ENCODE measurements around the gene PTPN4.

DNA sequence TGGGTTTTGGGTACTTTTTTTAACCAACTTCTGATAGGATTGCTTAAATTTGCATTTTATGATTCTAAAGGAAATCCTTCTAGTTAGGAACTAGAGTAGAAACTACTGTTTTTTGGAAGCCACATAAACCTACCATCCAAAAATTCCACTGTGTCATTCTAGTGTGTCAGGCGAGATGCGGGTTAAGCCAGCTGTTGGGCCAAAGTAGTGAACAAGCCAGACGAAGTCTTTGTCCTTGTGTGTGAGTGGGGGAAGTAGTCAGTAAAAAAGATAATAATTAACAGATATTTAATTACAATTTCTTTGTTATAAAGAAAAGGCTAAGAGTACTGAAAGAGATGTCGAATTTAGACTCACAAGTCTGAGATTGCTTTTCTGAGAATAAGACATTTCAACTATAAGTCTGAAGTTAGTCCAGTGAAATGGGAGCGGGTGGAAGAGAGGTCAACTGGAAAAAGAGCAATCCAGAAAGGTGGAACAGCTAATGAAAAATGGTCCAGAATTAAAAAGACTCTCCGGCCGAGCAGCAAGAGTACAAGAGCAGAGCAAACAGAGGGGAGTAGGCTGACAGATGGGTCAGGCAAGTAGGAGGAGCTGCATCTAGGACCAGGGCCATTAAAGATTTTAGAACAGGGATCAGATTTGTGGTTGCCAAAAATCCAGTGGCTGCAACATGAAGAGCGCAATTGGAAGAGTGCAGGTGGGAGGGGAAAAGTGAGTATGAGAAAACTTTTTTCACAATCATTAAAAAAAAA lies 254.7 kb downstream of the PTPN4 start:
- TF ChIP-seq, protein P1, sequence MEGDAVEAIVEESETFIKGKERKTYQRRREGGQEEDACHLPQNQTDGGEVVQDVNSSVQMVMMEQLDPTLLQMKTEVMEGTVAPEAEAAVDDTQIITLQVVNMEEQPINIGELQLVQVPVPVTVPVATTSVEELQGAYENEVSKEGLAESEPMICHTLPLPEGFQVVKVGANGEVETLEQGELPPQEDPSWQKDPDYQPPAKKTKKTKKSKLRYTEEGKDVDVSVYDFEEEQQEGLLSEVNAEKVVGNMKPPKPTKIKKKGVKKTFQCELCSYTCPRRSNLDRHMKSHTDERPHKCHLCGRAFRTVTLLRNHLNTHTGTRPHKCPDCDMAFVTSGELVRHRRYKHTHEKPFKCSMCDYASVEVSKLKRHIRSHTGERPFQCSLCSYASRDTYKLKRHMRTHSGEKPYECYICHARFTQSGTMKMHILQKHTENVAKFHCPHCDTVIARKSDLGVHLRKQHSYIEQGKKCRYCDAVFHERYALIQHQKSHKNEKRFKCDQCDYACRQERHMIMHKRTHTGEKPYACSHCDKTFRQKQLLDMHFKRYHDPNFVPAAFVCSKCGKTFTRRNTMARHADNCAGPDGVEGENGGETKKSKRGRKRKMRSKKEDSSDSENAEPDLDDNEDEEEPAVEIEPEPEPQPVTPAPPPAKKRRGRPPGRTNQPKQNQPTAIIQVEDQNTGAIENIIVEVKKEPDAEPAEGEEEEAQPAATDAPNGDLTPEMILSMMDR (IDR thresholded peaks at IDR 0.05), result no peak
- TF ChIP-seq POLR2A (IDR thresholded peaks at IDR 0.05), result no peak
